8988T (cell line): ENCODE measurements around the gene TMED7.
"Not testable (repeated sequence)": the region's sequence is repeated elsewhere in the genome, so short reads cannot be mapped to it uniquely, and the experiment has no call there.

Experiments
- DNase-seq: peaks from one replicate; pipeline ENCODE4 v3.0.0; 2011

TMED7 gene

GRCh38 chr5:115625579-115626444 is at the start of gene TMED7:
TMED7 (minus strand) TSS chr5:115626036; CDS start chr5:115625792, 244 bp downstream.
- peak; percentile 75 for DNase-seq

DNA sequence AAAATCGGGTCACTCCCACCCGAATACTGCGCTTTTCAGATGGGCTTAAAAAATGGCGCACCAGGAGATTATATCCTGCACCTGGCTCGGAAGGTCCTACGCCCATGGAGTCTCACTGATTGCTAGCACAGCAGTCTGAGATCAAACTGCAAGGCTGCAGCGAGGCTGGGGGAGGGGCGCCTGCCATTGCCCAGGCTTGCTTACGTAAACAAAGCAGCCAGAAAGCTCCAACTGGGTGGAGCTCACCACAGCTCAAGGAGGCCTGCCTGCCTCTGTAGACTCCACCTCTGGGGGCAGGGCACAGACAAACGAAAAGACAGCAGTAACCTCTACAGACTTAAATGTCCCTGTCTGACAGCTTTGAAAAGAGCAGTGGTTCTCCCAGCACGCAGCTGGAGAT is 48.9 kb upstream of the TMED7 start:
- DNase-seq, result not testable (repeated sequence)

DNA sequence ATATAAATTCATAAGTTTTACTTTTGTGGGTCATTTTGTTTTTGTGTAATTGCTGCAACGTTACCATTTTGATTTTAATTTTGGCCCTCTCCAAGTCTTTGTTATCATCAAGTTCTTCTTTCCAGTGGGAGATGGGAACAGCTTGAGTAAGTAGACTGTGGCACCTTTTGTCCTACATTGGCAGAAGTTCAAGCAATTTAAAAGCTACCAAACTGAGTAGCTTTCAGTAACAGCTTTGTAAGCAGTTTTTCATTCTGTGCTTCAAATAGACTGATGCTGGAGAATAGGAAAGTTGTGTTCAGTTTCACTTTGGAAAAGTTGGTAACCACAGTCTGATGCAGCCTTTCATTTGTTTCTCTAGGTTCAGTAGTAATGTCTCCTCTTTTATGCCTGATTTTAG is 47.8 kb upstream of the TMED7 start:
- DNase-seq, result no peak

DNA sequence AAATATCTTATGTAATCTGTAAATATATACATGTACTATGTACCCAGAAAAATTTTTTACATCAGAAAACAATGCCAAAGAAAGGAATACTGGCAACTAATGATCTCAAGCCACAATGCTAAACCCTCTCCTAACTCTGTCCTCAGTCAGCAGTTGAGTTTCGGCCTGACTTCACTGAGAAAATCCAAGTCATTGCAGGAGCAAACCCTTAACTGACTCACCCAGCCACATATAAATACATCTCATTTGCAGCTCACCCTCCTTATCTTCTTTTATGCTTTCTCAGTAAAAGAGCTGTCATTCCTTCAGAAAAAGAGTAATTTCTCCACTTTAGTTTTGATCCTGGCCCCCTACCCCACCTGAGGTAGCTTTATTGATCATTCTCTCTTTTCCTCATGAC is 46.1 kb upstream of the TMED7 start:
- DNase-seq, result no peak

DNA sequence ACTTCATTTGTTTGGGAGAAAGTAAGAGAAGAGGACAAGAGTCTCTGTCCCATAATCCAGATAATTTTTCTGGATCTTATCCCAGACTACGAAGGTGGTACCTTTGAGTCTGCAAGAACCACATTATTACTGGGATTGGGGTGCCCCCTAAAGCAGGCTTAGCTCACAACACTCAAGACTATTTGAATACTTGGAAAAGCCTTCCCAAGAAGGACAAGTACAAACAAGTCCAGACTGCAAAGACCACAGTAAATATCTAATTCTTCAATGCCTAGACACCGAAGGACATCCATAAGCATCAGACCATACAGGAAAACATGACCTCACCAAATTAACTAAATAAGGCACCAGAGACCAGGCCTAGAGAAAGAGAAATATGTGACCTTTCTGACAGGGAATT is 40.2 kb upstream of the TMED7 start:
- no peak for DNase-seq

DNA sequence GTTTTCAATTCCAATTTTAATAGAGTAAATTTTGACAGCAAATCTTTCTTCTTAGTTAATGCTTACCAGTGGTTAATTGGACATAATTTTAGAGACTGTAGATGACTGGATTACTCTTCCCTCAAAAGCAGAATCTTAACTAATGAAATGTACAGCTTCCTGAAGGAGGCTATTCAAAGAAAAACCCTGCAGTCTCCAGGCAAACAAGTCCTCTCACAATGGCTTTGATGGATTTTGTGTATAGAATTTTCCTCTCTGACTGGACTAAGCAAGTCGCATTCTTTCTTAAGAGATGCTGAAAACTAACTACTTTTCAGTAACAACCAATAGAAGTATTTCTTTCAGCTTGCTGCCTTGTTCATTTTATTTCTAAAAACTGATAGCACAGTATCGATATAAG is 35.7 kb upstream of the TMED7 start:
- DNase-seq, result no peak

DNA sequence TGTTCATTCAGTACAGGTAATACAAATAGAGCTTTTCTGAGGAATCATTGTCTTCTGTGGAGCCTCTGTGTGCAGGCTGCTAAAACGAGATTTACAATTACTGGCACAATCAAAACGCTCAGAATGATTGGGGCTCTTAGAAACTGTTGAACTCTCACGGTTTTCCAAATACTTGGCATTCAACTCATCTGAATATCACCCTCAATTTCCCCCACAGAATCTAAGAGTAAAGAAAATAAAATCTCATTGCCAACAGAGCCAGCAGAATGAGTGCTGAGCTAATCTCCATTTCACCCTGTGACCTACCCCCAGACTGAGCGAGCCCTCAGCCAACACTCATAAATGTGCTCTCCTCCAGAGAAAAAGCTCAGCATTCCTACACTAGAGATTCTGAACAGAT is 35.3 kb upstream of the TMED7 start:
- DNase-seq, result no peak

GRCh38 chr5:115657881-115658233 is 32.0 kb upstream of the TMED7 start:
- no peak for DNase-seq

DNA sequence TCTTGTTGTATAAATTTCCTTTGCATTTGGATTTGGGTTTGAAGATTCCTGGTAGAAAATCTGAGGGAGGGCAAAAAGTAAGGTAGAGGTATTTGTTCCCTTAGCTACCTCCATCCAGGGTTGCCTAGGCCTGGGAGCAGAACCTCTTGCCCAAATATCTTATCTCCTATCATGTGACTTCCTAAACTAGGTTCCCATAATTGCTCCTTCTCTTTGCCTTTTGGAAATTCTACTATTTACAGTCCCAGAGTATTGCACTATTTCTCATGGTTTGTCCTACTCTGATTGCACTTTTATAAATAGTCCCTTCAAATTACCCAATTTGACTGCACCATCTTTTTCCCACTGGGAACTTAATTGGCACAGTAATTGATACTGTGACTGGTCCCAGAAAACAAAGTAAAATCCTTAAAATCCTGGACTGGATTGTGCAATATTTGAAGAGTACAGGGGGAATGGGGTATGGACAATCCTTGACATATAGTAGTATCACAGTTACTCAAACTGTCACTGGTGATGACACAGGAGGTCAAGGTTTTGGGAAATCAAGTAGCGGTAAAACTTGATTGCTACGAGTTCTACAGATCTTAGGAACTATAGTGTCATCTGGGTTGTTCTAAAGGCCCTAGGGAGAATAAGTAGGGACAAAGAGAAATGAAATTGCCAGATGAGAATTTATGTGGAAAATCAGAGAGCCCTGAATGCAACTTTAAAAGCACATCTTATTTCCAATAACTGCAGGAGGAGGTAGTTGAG is 31.5 kb upstream of the TMED7 start:
- DNase-seq, result no peak

- DNase-seq, result no peak
These were observed 30.6 kb upstream of the TMED7 start for GRCh38 chr5:115656404-115656803.

DNA sequence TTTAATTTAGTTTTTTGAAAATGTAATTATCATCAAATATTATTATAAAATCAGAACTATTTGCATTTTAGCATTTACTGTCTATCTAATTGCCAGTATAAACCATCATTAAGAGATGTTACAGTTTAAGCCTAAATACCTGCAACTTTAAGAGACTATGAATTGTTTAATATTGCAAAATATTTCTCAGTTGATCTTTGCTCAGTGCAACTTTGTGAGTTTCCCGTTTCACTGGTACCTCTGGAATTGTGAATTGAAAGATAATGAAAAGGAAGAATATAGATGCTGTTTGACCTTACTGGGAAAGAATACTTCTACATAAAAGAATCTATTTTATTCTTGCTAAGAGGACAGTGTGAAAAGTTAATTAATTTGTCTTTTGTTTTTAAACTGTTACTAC is 30.2 kb upstream of the TMED7 start:
- DNase-seq, result no peak

DNA sequence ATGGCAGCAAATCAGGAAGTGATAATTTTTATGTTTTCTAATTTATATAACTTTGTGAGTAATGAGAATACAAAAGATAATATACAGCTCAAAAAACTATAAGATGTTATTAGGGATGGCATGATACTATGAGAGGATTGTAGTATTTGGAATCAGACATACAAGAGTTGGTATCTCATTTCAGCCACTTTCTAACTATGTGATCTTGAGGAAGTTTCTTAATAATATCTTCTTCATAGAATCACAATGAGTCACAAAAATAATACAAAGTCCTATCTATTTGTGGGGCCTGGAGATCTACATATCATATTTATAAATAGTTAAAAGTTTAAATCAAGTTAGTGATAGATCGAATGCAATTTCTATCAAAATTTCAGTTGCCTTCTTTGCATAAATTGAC is 23.7 kb upstream of the TMED7 start:
- DNase-seq, result no peak

- no peak for DNase-seq
These were observed 22.2 kb upstream of the TMED7 start for GRCh38 chr5:115648056-115648455.

GRCh38 chr5:115645386-115645785 is 19.6 kb upstream of the TMED7 start:
- not testable (repeated sequence) for DNase-seq

DNA sequence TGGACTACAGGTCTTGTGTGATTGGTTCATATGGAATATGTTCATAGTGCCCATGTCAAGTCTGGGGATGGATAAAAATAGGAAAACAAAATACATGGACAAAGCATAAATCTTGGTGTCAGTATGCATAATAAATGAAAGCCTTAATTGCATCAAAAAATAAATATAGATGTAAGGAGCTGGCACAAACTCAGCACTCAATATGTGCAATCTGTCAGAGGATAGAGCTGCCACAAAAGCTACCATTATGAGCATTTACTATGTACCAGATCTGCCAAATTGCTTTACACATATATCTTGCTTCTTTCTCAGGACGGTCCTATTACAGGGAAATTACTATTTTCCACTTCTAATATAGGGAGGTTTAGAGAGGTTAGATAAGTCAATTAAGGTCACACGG is 18.2 kb upstream of the TMED7 start:
- no peak for DNase-seq

GRCh38 chr5:115641948-115642347 is 16.1 kb upstream of the TMED7 start:
- no peak for DNase-seq

GRCh38 chr5:115640274-115640673 is 14.4 kb upstream of the TMED7 start:
- no peak for DNase-seq

GRCh38 chr5:115639377-115639776 is 13.5 kb upstream of the TMED7 start:
- no peak for DNase-seq

GRCh38 chr5:115637507-115637906 is 11.7 kb upstream of the TMED7 start:
- DNase-seq, result no peak

- no peak for DNase-seq
These were observed 10.2 kb upstream of the TMED7 start for GRCh38 chr5:115636008-115636407.

DNA sequence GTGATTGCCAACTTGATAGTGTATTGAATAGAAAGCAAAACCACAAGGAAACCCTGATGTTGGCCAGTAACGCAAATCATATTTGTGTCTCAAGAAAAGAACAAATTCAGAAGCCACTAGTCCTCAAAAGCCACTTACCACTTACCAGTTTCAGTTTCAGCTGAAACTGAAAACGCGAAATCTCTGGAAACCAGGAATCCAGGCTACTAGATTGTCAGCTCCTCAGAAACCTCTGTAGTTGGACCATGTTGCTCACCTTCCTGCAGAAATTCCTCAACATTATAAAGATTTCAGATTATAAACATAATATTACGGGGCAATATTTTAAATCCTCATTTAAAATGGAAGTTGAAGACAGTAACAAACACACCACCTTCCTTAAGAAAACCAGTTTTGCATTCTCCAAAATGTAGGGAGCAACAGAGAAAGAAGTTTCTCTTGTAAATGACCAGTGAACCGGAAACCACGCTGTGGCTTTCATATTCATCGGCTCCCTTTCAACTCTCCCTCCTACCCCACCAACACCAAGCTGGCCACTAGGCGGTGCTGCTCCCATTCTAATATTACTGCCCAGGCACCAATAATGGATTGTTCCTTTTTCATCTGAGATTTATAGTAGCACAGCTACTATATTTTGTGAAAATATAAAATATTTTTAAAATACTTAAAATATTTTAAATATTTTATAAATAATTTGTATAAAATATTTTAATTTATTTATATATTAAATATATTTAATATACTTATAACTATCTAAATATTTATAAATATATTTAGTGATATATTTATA is 8.7 kb upstream of the TMED7 start:
- DNase-seq, result peak; percentile 37

GRCh38 chr5:115629903-115630302 is 4.1 kb upstream of the TMED7 start:
- DNase-seq, result no peak

DNA sequence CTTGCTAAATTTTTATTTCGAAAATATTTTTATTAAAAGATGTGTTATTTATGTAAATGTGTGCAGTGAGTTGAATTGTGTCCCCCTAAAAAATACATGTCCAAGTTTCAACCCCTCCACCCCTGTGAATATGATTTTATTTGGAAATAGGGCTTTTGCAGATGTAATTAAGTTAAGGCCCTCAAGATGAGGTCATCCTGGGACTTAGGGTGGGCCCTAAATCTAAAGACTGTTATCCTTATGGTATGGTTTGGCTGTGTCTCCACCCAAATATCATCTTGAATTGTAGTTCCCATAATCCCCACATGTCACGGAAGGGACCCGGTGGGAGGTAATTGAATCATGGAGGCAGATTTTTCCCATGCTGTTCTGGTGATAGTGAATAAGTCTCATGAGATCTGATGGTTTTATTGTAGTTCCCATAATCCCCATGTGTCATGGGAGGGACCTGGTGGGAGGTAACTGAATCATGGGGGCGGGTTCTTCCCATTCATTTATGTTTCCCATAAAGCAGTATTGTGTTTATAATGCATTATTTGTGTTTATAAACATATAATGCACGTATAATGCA is 1.5 kb upstream of the TMED7 start:
- DNase-seq, result no peak
